BJ (cell line): ENCODE data around the gene PPP1R16B. TPM values are rescaled to one million over a fixed set of nuclear protein-coding genes. Genes with fewer than 3 reads are reported as not detected.

Experiments used
- CTCF ChIA-PET: fragments of 350-600 bp; formaldehyde crosslinking; extraction: SDS; loops from one replicate; lab custom pipeline; 2021; ENCODE audit warnings: antibody characterized with exemption, inconsistent platforms; lab: Yijun Ruan, JAX
- POLR2A ChIA-PET: fragments of 300-600 bp; sonication (Branson Sonifier 250); formaldehyde crosslinking; extraction: SDS; loops from one replicate; lab custom pipeline; 2021; ENCODE audit warnings: antibody characterized with exemption; lab: Charles Lee
- DNase-seq: peaks from one replicate; pipeline ENCODE4 v3.0.0-alpha.2; 2011; ENCODE audit warnings: low read depth
- H3K27me3 ChIP-seq: 2 replicates; pipeline ENCODE4 v1.6.0; 2011; ENCODE audit warnings: low read length; ENCODE audit not compliant: control insufficient read depth, insufficient read depth
- H3K36me3 ChIP-seq: 2 replicates; pipeline ENCODE4 v1.5.1; 2011; ENCODE audit warnings: low read length; ENCODE audit not compliant: control insufficient read depth, insufficient read depth
- H3K4me3 ChIP-seq: 2 replicates; pipeline ENCODE4 v1.5.1; 2011; ENCODE audit warnings: low read depth, mild to moderate bottlenecking, control low read depth, low read length
- CTCF ChIP-seq: IDR thresholded peaks from 2 replicates; pipeline ENCODE4 v1.5.1; 2011; ENCODE audit warnings: low read depth, mild to moderate bottlenecking, control low read depth, inconsistent platforms, low read length, moderate library complexity; ENCODE audit not compliant: insufficient read depth
- polyA plus RNA-seq: library from polyadenylated mRNA; depleted of rRNA; stranded (reverse); fragments of >200 nt; gene quantifications from 2 replicates; pipeline ENCODE4 v1.2.3, GENCODE V29; 2011

The PPP1R16B gene
- polyA plus RNA-seq, 1 experiment: not detected

GRCh38 chr20:38889050-38889449 lies 83.6 kb downstream of the PPP1R16B start:
- H3K27me3 ChIP-seq: peaks cover 17% of the 10 kb centered on the region
- TF ChIP-seq CTCF: no peak
- POLR2A ChIA-PET: interaction anchor here (0.5 kb wide), 1 partner anchor 72 kb away, joined by 3 read pairs; no protein-coding TSS in a partner anchor
- DNase-seq: no peak
- no peaks in the 10 kb centered on the region for H3K36me3 ChIP-seq
- H3K4me3 ChIP-seq: no peak overlapping the region
- CTCF ChIA-PET: no interaction called here

- DNase-seq: no peak
- Histone ChIP-seq H3K4me3 (no peak overlapping the region), H3K36me3 (no peaks in the 10 kb centered on the region), H3K27me3 (peaks cover 18% of the 10 kb centered on the region)
- no peak for TF ChIP-seq CTCF
- POLR2A ChIA-PET: no interaction called here
- CTCF ChIA-PET: no interaction called here
Observed at GRCh38 chr20:38889792-38890496, 84.4 kb downstream of the PPP1R16B start.

GRCh38 chr20:38890497-38890818 lies 85.0 kb downstream of the PPP1R16B start:
- Histone ChIP-seq H3K27me3 (peaks cover 20% of the 10 kb centered on the region), H3K4me3 (no peak overlapping the region), H3K36me3 (no peaks in the 10 kb centered on the region)
- DNase-seq: no peak
- CTCF ChIA-PET: interaction anchor here (1.0 kb wide), 1 partner anchor 158 kb away, joined by 3 read pairs; no protein-coding TSS in a partner anchor
- POLR2A ChIA-PET: no interaction called here
- no peak for TF ChIP-seq CTCF

GRCh38 chr20:38892091-38892981 lies 86.8 kb downstream of the PPP1R16B start:
- Histone ChIP-seq H3K36me3 (no peaks in the 10 kb centered on the region), H3K27me3 (peaks cover 23% of the 10 kb centered on the region), H3K4me3 (no peak overlapping the region)
- CTCF ChIA-PET: interaction anchor here (0.8 to 3.1 kb wide), 13 partner anchors 8 to 246 kb away, joined by 3 to 25 read pairs (median 4); no protein-coding TSS in a partner anchor
- no peak for DNase-seq
- POLR2A ChIA-PET: no interaction called here
- no peak for TF ChIP-seq CTCF

GRCh38 chr20:38893056-38893564 lies 87.6 kb downstream of the PPP1R16B start:
- ChIA-PET CTCF (interaction anchor here (0.6 to 3.1 kb wide), 13 partner anchors 9 to 247 kb away, joined by 3 to 25 read pairs (median 3); no protein-coding TSS in a partner anchor), POLR2A (no interaction called here)
- H3K36me3 ChIP-seq: no peaks in the 10 kb centered on the region
- peaks cover 24% of the 10 kb centered on the region for H3K27me3 ChIP-seq
- no peak for TF ChIP-seq CTCF
- no peak for DNase-seq
- no peak overlapping the region for H3K4me3 ChIP-seq
